ENCODE results near the gene PPP3R2. TPM values are rescaled to one million over a fixed set of nuclear protein-coding genes. Genes with fewer than 3 reads are reported as not detected.

PPP3R2 gene
- total RNA-seq, 1 experiment from 2014 or later = not detected

DNA sequence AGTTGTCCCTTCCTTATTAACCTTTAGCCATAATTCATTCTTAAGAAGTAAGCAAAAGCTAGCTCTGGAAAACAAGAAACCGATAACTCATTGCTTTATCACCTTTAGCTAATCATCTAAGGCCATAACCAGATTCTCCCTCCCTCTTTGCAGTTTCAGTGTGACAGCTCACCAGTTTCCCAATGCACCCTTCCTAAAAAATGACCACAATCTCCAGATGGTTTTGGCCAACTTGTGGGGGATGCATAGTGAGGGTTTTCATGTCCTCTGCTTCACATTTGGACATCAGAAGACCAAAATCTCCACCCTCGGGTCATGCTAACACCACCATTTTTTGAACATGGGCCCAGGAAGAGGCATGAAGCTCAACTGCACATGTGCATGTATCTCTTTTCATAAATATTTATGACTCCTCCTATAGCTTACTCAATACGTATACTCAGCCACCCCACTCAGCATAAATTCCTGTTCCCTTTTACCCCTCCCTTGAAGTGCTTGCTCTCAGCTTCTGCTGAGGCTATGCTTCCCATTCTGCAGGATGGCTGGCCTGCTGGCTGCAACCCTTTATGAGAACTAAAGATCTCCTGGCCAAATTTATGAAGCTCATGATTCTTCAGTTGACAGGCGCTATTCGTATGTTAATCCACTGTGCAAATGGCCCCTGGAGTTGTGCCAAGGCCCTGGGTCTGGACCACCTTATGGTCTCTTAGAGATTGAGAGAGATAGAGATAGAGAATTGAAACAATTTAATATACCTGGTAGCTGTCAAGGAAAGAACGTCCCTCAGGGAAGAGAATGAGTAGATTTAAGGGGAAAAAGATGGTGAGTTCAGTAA, 14.8 kb downstream of the PPP3R2 start (continued):
- TF ChIP-seq ZNF274 (IDR thresholded peaks at IDR 0.05; ENCODE audit: low read depth, low read length) (no peak), ZFX (IDR thresholded peaks at IDR 0.05) (no peak), SP1 (IDR thresholded peaks at IDR 0.05; ENCODE audit: low read depth) (no peak), ZBTB33 (IDR thresholded peaks at IDR 0.05; ENCODE audit: extremely low read depth, insufficient replicate concordance, low read length) (no peak), CBX3 (IDR thresholded peaks at IDR 0.05; ENCODE audit: low read depth) (no peak), EZH2phosphoT487 (IDR thresholded peaks at IDR 0.05; ENCODE audit: borderline replicate concordance) (no peak), SRF (IDR thresholded peaks at IDR 0.05; ENCODE audit: low read depth) (no peak)
- TF ChIP-seq, protein P1, sequence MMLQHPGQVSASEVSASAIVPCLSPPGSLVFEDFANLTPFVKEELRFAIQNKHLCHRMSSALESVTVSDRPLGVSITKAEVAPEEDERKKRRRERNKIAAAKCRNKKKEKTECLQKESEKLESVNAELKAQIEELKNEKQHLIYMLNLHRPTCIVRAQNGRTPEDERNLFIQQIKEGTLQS (IDR thresholded peaks at IDR 0.05) = no peak

DNA sequence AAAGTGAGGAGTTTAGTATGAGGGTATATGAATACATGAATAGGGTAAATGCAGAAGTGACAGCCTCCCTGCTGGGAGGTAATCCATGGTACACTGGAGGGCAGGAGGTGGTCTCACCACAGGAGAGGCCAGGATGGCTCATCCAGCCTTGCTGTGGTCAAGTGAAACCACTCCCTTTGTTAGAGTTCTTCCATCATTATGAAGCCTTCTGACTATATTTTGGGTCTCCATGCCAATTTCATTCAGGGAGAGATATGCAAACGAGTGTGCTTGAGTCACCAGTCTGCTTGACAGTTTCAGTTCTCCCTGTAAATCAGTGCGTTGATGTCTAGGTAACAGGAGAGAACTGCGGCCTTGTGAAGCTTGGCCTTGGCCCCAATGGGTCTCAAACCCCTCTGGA, 16.4 kb downstream of the PPP3R2 start:
- CTCF ChIA-PET = no interaction called here
- Histone ChIP-seq H3K79me2 (ENCODE audit: insufficient read depth, low read length) (no peaks in the 10 kb centered on the region), H3K4me1 (ENCODE audit: control insufficient read depth in 1 of 2, insufficient read depth in 2 of 2, low read length in 2 of 2) (no peaks in the 10 kb centered on the region), H4K20me1 (ENCODE audit: insufficient read depth) (no peaks in the 10 kb centered on the region), H2AFZ (ENCODE audit: low read depth, low read length, poor library complexity, severe bottlenecking) (no peak overlapping the region), H3K36me3 (ENCODE audit: control insufficient read depth in 1 of 2, insufficient read depth in 2 of 2, low read length in 2 of 2) (no peaks in the 10 kb centered on the region), H3K9ac (ENCODE audit: low read length) (no peak overlapping the region), H3K4me2 (ENCODE audit: low read length) (no peak overlapping the region), H3K9me2 (ENCODE audit: insufficient read depth) (no peaks in the 10 kb centered on the region), H3K27ac (ENCODE audit: low read depth, low read length) (no peak overlapping the region), H3K9me3 (ENCODE audit: control insufficient read depth in 1 of 2, insufficient read depth in 1 of 2, low read depth in 1 of 2, low read length in 2 of 2) (no peaks in the 10 kb centered on the region), H3K4me3 (replicated peaks in 1 of 2; ENCODE audit: low read depth in 1 of 2, low read length in 2 of 2) (no peak overlapping the region), H3K27me3 (ENCODE audit: insufficient read depth, low read length) (no peaks in the 10 kb centered on the region)
- no TSS peak for BruUV-seq (replicated peaks)
- DNase-seq (ENCODE audit: low read depth, low spot score) = no peak
- intact Hi-C loops (cut with micrococcal nuclease) = no loop called here
- RAD21 ChIA-PET (ENCODE audit: low non-redundant PET in 1 of 2, low total read pairs in 2 of 2, uncharacterized antibody in 2 of 2, unreplicated experiment in 2 of 2) = no interaction called here
- no peak for ATAC-seq
- POLR2A ChIA-PET = no interaction called here
- TF ChIP-seq CTCF (IDR thresholded peaks at IDR 0.05 in 2 of 3, conservative IDR thresholded peaks at IDR 0.05 in 1 of 3; ENCODE audit: borderline replicate concordance in 1 of 3, insufficient read depth in 1 of 3, low read depth in 2 of 3, low read length in 2 of 3) = no peak
- TF ChIP-seq, protein P2, sequence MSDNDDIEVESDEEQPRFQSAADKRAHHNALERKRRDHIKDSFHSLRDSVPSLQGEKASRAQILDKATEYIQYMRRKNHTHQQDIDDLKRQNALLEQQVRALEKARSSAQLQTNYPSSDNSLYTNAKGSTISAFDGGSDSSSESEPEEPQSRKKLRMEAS (IDR thresholded peaks at IDR 0.05) = no peak
- TF ChIP-seq TCF7L2 (IDR thresholded peaks at IDR 0.05; ENCODE audit: borderline replicate concordance, extremely low read depth, insufficient read depth, insufficient read length) = no peak
- TF ChIP-seq SP1 (IDR thresholded peaks at IDR 0.05; ENCODE audit: low read depth) = no peak
- no peak for TF ChIP-seq CBX3 (IDR thresholded peaks at IDR 0.05; ENCODE audit: low read depth)
- no peak for TF ChIP-seq JUND (IDR thresholded peaks at IDR 0.05)
- no peak for TF ChIP-seq EZH2phosphoT487 (IDR thresholded peaks at IDR 0.05; ENCODE audit: borderline replicate concordance)
- no peak for TF ChIP-seq EGR1 (IDR thresholded peaks at IDR 0.05; ENCODE audit: low read depth)
- no peak for TF ChIP-seq EZH2 (IDR thresholded peaks at IDR 0.05)
- TF ChIP-seq ELF1 (IDR thresholded peaks at IDR 0.05; ENCODE audit: borderline replicate concordance, low read depth) = no peak
- TF ChIP-seq SIN3A (IDR thresholded peaks at IDR 0.05; ENCODE audit: low read depth) = no peak
- no peak for TF ChIP-seq ZNF274 (IDR thresholded peaks at IDR 0.05; ENCODE audit: low read depth, low read length)
- no peak for TF ChIP-seq FOSL1 (IDR thresholded peaks at IDR 0.05; ENCODE audit: low read depth)
- no peak for TF ChIP-seq CEBPB (IDR thresholded peaks at IDR 0.05; ENCODE audit: low read depth)
- TF ChIP-seq RAD21 (IDR thresholded peaks at IDR 0.05; ENCODE audit: low read depth) = no peak
- no peak for TF ChIP-seq POLR2AphosphoS5 (IDR thresholded peaks at IDR 0.05; ENCODE audit: low read depth, low read length)
- TF ChIP-seq POLR2A (IDR thresholded peaks at IDR 0.05; ENCODE audit: borderline replicate concordance, extremely low read depth, insufficient read depth, insufficient read length) = no peak

All from HCT116 (cell line).